Mucosa of stomach (tissue), 1 donor: ENCODE data around the gene FAM20A.
"Not testable (repeated sequence)": the region's sequence is repeated elsewhere in the genome, so short reads cannot be mapped to it uniquely, and the experiment has no call there.

ENCODE experiments used
- H3K27me3 ChIP-seq: one replicate; pipeline ENCODE4 v1.7.0; 2013; ENCODE audit warnings: mild to moderate bottlenecking, low read length; ENCODE audit not compliant: control insufficient read depth, insufficient read depth
- H3K36me3 ChIP-seq: one replicate; pipeline ENCODE4 v1.7.0; 2013; ENCODE audit warnings: low read length; ENCODE audit not compliant: control insufficient read depth, insufficient read depth
- H3K4me1 ChIP-seq: one replicate; pipeline ENCODE4 v1.7.0; 2013; ENCODE audit warnings: mild to moderate bottlenecking, low read length; ENCODE audit not compliant: control insufficient read depth, insufficient read depth
- H3K4me3 ChIP-seq: one replicate; pipeline ENCODE4 v1.7.0; 2013; ENCODE audit warnings: low read length
- H3K9ac ChIP-seq: one replicate; pipeline ENCODE4 v1.7.0; 2013; ENCODE audit warnings: mild to moderate bottlenecking, low read length, moderate library complexity
- H3K9me3 ChIP-seq: one replicate; pipeline ENCODE4 v1.7.0; 2013; ENCODE audit warnings: mild to moderate bottlenecking, low read length, moderate library complexity; ENCODE audit not compliant: control insufficient read depth
- donor health status: Pancreatic carcinoma.

Gene FAM20A

DNA sequence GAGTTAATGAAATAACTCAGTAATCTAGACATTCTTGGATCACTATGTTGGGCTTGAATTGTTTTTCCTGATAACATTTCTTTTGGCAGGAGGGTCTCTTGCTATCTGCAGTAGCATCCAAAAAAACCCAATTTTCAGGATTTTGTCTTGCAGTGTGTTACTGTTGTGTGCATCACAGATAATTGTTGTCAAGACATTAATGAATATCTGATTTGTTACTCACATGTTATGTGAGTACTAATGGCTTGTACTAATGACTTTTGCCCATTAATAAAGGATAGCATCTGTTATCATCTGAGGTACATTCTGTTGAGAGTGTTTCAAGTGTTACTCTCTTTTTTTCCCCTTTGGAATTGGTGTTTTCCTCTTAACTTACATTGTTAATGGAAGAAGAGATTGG is 78.9 kb downstream of the FAM20A start:
- peaks cover 5% of the 10 kb centered on the region for H3K36me3 ChIP-seq

DNA sequence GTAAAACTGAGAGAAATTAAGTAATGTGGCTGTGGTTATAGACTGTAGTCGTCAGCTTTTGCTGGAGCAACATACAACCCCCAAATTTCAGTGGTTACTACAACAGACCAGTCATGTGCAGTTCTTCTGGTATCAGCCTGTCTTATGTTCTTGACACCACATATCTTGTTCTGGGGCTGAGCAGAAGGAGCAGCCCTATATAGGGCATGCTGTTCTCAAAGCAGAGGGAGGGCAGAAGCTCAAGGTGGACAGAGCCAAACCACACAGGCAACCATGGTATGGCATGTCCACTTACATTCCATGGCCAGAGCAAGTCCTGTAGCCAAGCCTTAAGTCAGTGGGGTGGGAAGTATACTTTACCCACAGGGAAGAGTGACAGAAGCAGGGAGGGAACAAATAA is 81.3 kb downstream of the FAM20A start:
- H3K36me3 ChIP-seq, result no peaks in the 10 kb centered on the region
- no peaks in the 10 kb centered on the region for H3K27me3 ChIP-seq
- peaks cover under 1% of the 10 kb centered on the region for H3K4me1 ChIP-seq
- no peak overlapping the region for H3K9ac ChIP-seq
- H3K9me3 ChIP-seq, result no peaks in the 10 kb centered on the region
- H3K4me3 ChIP-seq, result no peak overlapping the region

More for the DNA sequence above, 78.9 kb downstream of the FAM20A start:
- Histone ChIP-seq H3K9me3 (no peaks in the 10 kb centered on the region), H3K4me3 (no peak overlapping the region), H3K27me3 (no peaks in the 10 kb centered on the region), H3K4me1 (no peaks in the 10 kb centered on the region), H3K9ac (no peak overlapping the region)

DNA sequence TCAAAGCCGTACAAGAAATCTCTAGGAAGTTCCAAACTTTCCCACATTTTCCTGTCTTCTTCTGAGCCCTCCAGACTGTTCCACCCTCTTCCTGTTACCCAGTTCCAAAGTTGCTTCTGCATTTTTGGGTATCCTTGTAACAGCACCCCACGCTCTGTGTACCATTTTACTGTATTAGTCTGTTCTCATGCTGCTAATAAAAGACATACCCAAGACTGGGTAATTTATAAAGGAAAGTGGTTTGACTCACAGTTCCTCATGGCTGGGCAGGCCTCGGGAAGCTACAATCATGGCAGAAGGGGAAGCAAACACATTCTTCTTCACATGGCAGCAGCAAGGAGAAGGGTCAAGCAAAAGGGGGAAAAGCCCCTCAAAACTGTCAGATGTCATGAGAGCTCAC is 82.1 kb downstream of the FAM20A start:
- not testable (repeated sequence) for H3K9ac ChIP-seq, H3K4me3 ChIP-seq, H3K36me3 ChIP-seq, H3K9me3 ChIP-seq, H3K27me3 ChIP-seq, H3K4me1 ChIP-seq

DNA sequence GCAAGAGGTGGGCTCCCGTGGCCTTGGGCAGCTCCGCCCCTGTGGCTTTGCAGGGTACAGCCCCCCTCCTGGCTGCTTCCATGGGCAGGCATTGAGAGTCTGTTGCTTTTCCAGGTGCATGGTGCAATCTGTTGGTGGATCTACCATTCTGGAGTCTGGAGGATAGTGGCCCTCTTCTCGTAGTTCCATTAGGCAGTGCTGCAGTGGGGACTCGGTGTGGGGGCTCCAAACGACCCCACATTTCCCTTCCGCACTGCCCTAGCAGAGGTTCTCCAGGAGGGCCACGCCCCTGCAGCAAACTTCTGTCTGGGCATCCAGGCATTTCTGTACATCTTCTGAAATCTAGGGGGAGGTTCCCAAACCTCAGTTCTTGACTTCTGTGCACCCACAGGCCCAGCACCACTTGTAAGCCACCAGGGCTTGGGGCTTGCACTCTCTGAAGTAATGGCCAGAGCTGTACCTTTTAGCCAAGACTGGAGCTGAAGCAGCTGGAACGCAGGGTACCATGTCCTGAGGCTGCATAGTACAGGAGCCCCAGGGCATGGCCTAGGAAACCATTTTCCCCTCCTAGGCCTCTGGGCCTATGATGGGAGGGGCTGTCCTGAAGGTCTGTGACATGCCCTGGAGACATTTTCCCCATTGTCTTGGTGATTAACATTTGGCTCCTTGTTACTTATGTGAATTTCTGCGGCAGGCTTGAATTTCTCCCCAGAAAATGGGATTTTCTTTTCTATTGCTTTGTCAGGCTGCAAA is 82.9 kb downstream of the FAM20A start:
- no peaks in the 10 kb centered on the region for H3K27me3 ChIP-seq
- H3K36me3 ChIP-seq, result no peaks in the 10 kb centered on the region
- H3K4me3 ChIP-seq, result no peak overlapping the region
- peaks cover 9% of the 10 kb centered on the region for H3K4me1 ChIP-seq
- no peaks in the 10 kb centered on the region for H3K9me3 ChIP-seq
- H3K9ac ChIP-seq, result no peak overlapping the region

DNA sequence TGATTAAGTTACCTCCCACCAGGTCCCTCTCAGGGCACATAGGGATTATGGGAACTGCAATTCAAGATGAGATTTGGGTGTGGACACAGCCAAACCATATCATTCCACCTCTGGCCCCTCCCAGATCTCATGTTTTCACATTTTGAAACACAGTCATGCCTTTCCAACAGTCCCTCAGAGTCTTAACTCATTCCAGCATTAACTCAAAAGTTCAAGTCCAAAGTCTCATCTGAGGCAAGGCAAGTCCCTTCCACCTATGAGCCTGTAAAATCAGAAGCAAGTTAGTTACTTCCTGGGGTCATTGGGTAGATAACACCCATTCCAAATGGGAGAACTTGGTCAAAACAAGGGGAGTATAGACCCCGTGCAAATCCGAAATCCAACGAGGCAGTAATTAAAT is 83.6 kb downstream of the FAM20A start:
- not testable (repeated sequence) for H3K4me1 ChIP-seq, H3K36me3 ChIP-seq, H3K4me3 ChIP-seq, H3K9ac ChIP-seq, H3K9me3 ChIP-seq, H3K27me3 ChIP-seq

DNA sequence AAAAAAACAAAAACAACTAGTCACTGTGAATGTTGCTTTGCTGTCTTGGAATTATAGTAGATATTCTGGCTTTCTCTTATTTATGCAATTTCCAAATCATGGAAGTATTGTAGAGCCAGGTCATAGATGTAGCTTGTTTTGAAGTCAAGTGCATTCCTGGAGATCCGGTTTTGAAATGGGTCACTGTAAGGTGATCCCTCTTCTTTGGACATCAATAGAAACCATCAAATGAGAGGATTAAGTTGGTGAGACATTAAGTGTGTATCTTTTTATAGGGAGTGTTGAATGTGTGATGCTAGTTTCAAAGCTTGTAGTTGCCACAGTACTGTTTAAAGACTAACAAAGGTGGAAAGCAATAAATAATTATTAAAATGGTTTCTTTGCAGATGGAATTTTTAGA is 84.4 kb downstream of the FAM20A start:
- H3K9me3 ChIP-seq, result no peaks in the 10 kb centered on the region
- H3K9ac ChIP-seq, result no peak overlapping the region
- H3K4me3 ChIP-seq, result no peak overlapping the region
- peaks cover 9% of the 10 kb centered on the region for H3K4me1 ChIP-seq
- no peaks in the 10 kb centered on the region for H3K27me3 ChIP-seq
- no peaks in the 10 kb centered on the region for H3K36me3 ChIP-seq

DNA sequence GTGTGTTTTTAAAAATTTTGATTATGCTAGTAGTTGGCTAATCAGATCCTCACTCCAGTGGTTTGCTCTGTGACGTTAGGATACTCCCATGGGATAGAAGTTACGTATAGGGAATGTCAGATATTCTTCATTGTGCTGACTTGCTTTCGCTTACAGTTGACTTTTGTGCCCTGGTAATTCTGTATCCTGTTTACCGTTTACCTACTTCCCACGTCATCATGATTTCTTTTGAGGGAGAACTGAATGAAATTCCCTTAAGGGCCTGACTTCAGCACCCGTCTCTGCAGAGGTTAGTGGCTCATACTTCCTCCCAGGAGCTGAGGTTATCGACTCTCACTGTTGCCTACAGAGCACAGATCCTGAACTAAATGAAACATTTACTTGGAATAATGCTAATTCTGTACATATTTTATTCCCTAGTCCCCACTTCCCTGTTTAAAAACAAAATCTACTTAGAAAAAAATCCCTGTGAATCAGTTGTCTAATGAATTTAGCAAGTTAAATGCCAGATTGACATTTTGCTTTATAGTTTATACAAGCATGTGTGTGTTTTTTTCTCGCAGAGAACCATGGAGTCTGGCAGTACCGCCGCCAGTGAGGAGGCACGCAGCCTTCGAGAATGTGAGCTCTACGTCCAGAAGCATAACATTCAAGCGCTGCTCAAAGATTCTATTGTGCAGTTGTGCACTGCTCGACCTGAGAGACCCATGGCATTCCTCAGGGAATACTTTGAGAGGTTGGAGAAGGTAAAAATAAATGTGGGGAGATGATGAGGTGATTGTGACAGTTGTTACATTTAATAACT is 86.1 kb downstream of the FAM20A start:
- Histone ChIP-seq H3K4me3 (no peak overlapping the region), H3K9ac (no peak overlapping the region), H3K9me3 (no peaks in the 10 kb centered on the region), H3K36me3 (no peaks in the 10 kb centered on the region), H3K27me3 (no peaks in the 10 kb centered on the region), H3K4me1 (peaks cover 15% of the 10 kb centered on the region)

DNA sequence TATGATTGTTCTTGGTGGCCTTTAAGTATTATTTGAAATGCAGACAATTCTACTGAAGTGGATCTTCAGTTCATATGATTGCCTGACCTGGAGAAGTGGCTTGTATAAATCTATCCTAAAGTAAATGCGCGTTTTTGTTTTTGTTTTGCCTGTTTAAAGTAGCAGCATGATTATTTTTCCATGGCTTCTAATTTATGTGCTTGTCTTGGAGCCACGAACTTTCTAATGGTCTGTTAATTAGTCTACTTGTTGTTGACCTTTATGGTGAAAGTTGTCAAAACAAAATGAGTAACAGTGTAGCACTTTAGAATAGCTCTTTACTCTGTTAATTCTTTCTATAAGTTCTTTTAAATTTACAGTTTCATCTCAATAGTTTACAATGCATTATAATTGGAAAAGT is 87.2 kb downstream of the FAM20A start:
- Histone ChIP-seq H3K4me3 (peak overlapping the region; percentile 98), H3K36me3 (no peaks in the 10 kb centered on the region), H3K9me3 (no peaks in the 10 kb centered on the region), H3K4me1 (peaks cover 15% of the 10 kb centered on the region), H3K27me3 (no peaks in the 10 kb centered on the region), H3K9ac (peak overlapping the region; percentile 99)

DNA sequence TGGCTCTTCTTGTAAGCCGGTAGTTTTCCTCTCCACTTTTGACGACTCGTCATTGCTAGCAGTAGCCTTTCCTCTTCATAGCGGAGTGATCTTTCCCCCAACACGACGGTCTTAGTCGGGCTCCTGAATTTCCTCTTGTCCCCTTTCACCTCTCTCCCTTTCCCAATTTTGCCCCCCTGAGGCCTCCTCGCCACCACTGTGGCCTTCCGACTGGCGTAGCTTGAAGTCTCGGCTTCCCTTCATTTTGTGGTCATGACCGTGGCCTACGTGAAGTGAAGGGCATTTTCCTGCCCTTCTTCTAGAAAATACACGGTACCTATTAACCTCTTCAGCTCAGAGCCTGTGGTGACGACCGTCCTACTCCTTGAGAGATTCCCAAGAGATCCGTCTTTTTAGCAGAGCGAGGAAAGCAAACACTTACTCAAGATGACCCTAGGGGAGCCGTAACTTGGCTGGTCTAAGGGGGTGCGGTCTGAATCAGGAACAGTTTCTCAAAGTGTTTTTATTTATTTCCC is 88.2 kb downstream of the FAM20A start:
- H3K4me3 ChIP-seq, result peak overlapping the region; percentile 98
- peaks cover 15% of the 10 kb centered on the region for H3K4me1 ChIP-seq
- no peaks in the 10 kb centered on the region for H3K27me3 ChIP-seq
- no peaks in the 10 kb centered on the region for H3K36me3 ChIP-seq
- H3K9me3 ChIP-seq, result no peaks in the 10 kb centered on the region
- peak overlapping the region; percentile 99 for H3K9ac ChIP-seq

DNA sequence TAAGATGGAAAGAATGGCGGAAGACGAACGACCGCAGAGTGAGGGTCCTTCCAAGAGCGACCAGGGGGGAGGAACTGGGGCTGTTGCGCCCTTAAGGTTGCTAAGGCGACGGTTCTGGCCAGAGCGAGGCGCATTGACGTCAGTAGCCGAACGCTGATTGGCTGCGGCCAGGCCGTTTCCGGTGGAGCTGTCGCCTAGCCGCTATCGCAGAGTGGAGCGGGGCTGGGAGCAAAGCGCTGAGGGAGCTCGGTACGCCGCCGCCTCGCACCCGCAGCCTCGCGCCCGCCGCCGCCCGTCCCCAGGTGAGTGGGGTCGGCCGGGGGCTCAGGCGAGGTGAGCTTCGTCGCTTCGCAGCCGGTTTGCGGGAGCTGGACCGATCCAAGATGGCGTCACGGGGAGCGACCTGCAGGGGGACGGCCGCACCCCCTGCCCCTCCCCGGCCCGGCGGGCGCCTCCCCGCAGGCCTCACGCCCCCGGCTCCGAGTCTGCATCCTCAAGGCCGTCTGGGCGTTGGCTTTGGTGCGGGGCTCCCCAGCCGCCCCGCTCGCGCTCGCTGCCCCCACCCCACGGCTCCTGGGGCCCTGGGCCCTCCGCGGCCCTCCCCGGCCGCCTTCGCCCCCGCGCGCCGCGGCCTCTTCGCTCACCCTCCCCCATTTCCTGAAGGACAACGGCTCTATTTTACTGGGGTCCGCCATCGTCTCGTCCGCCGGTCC is 88.8 kb downstream of the FAM20A start, which contains the start of gene PRKAR1A:
PRKAR1A (plus strand) TSS at position 184 of the 713 bp plus-strand sequence. CDS start 2,970 bp downstream, outside the sequence.
- H3K4me3 ChIP-seq, result peak within 1 kb of the TSS; percentile 98
- H3K27me3 ChIP-seq, result no peaks in the 10 kb centered on the region
- no peaks in the 10 kb centered on the region for H3K36me3 ChIP-seq
- H3K9ac ChIP-seq, result peak within 1 kb of the TSS; percentile 99
- peaks cover 15% of the 10 kb centered on the region for H3K4me1 ChIP-seq
- no peaks in the 10 kb centered on the region for H3K9me3 ChIP-seq

DNA sequence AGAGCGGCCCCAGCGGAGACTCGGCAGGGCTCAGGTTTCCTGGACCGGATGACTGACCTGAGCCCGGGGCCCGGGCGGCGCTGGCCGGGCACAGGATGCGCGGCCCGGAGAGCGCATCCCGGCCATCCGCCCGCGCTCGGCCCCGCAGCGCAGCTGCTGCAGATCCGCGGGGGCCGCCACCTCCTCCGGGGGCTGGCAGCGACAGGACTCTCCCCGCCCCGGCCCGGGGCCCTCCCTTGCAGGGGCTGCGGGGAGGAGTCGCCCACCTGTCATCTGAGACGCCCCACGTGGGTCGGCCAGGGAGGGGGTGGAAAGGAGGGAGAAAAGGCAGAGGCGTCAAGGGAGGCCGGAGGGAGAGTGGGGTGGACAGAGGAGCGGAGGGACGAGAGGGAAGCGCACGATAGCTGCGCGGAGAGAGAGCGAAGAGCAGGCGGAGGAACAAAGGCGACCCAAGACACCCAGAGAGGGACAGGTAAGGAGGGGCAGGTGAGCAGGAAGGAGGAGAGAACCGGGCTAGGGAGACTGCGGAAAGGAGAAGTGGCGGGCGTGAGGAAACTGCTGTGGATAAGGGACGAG is 89.4 kb downstream of the FAM20A start:
- no peaks in the 10 kb centered on the region for H3K36me3 ChIP-seq
- peaks cover 15% of the 10 kb centered on the region for H3K4me1 ChIP-seq
- no peaks in the 10 kb centered on the region for H3K9me3 ChIP-seq
- H3K9ac ChIP-seq, result peak overlapping the region; percentile 99
- peak overlapping the region; percentile 98 for H3K4me3 ChIP-seq
- H3K27me3 ChIP-seq, result no peaks in the 10 kb centered on the region
